ENCODE results near the gene ARHGEF39.
"Not testable (repeated sequence)": the region's sequence is repeated elsewhere in the genome, so short reads cannot be mapped to it uniquely, and the experiment has no call there.

ARHGEF39 gene

DNA sequence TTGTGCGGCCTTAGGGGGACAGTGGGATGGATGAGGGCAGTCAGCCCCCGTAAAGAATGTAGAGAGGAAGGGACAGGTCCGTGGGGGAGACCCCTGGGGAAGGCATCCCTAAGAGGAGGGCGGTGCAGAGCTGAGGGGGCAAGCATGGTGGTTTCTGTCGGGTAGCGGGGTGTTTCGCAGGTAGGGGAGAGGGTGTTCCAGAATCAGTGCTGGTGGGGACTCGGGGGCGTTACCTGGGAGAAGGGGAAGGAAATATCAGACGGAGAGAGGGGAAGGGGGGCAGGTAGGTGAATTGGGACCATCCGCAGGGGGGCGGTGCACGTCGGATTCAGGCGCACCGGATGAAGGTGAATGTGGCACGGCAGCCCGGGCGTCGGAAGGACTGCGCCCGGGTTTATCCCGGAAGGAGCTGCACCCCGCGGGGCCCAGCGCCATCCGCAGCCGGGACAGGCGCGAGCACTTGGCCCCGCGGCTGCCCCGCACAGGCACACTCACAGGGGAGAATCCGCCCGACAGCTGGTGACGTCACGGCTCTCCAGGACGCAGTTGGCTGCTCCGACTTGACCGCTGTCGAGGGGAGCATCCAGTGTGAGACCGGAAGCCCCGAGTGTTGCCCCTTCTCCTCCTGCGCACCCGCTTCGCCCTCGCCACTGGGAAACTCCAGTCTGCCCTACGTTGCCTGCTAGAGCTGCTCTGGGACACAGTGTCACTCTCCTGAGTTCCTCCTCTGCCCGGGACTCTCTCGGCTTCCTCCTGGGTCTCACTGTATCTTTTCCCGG, 48.1 kb downstream of the ARHGEF39 start:
- peak; percentile 55 for DNase-seq

DNA sequence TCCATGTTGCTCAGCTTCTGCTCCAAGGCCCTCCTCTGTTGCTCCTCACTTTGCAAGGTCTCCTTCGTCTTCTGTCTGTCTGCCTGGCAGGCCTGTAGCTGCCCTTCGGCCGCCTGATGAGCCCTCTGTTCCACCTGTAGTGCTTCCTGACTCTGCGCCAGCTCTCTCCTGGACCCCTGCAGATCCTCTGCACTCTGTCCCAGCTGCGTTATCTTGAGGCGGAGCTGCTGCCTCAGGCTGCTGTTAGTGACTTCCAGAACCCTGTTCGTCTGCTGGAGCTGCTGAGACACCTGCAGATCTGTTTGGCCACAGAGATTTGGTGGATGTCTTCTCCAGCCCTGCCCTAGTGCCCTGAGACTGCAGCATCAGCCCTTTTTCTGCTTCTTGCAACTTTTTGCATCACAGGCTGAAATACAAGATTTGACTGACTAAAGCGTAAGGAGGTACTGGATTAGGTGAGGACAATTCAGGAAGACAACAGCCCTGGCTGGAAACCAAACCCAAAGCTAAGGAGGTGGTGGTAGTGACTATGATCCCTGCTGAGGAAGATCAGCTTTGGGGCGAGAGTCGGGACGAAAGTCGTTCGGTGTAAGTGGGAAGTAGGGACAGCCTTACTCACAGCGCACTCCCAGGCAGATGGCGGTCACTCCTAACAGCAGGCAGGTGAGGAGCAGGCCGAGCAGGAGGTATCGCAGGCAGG, 48.9 kb downstream of the ARHGEF39 start:
- DNase-seq = no peak

DNA sequence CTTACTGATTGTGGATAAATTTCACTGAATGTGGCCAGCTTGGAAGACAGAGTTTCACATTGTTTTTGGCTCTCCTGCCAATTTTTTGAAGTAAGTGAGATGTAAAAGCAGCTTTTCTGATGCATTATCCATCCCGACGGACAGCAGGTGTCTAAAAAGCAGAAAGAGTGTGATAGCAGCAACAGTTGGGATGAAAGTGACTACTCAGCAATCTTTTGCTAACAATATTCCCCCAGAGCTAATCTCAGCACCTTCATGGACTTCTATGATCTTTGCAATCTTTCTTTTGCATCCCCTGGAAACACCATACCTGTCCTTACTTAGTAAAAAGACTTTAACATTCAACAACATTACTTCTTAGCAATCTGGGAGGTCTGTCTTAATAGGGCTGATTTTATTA, 52.2 kb downstream of the ARHGEF39 start:
- no peak for DNase-seq

DNA sequence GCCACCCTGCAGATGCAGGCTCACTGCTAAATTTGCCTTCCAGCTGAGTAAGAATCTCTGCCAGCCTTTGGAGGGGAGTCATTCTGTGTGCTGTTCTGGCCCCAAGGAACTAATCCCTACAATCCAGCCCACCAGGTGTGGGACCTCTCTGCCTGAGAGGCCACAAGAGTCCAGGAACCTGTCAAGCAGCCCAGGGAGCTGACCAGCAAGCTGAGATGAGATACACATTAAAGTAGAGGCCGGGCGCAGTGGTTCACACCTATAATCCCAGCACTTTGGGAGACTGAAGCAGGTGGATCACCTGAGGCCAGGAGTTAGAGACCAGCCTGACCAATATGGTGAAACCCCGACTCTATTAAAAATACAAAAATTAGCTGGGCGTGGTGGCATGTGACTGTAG, 52.9 kb downstream of the ARHGEF39 start:
- not testable (repeated sequence) for DNase-seq

DNA sequence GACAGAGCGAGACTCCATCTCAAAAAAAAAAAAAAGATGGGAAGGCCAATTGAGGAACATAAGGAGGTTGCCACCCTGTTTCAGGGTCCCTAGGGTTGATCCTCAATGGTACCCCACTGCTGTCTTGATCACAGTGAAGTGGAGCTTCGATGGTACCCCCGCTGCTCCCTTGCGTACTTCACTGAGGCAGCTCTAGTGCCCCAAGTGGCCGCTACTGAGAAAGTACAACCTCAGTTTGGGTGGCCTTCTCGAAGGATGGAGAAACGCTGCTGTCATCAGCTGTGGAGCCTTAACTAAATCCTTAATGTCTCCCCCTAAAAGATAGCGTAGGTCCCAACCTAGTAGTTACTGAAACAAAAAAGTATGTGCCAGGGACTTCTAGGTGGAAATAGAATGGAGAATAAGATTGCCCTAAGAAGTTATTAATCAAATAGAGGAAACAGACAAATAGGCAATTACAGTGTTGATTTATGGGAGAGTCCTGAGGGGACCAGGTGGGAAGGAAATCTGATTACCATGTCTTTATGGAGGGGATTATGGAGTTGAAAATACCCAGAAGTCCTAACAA, 53.7 kb downstream of the ARHGEF39 start:
- peak; percentile 41 for DNase-seq

DNA sequence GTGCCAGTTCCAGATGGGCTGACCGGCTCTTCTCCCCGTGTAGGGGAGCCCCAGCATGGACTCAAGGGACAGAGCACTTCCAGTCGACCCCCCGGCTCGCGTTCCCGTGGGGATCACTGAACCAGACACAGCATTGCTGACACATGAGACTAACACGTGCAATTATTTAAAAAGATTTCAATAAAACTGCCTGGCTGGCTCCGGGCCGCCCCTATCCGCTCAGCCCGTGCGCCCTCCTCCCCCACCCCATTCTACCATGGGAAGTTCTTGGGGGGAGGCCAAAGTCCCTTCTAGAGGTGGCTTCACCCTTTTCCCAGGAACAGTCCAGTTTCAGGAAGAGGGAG, 55.2 kb downstream of the ARHGEF39 start:
- DNase-seq = no peak
